Endothelial cell of umbilical vein (primary cell): ENCODE measurements around the gene BEND2. TPM values are rescaled to one million over a fixed set of nuclear protein-coding genes. Genes with fewer than 3 reads are reported as not detected.

ENCODE experiments used
- BruUV-seq: library from RNA; stranded (reverse); fragments of 400-500 nt; replicated peaks from 2 replicates; lab custom pipeline; 2021; lab: Mats Ljungman, UMichigan
- CTCF ChIA-PET: fragments of 300-600, 350-600 bp; sonication (Branson Sonifier 250); formaldehyde crosslinking; loops from one replicate; lab custom pipeline; 2021; ENCODE audit warnings: antibody characterized with exemption, inconsistent platforms; lab: Charles Lee
- POLR2A ChIA-PET: fragments of 300-600, 350-600 bp; sonication (Branson Sonifier 250); formaldehyde crosslinking; loops from one replicate; lab custom pipeline; 2021; ENCODE audit warnings: antibody characterized with exemption, inconsistent platforms; lab: Charles Lee
- DNase-seq: peaks from one replicate; pipeline ENCODE4 v3.0.0-alpha.2; 2011; ENCODE audit warnings: low read depth, low spot score
- FAIRE-seq: peaks from 2 replicates; lab custom pipeline; 2011; peaks lifted over from hg19 to GRCh38; lab: Jason Lieb, UNC
- H2AFZ ChIP-seq: 2 replicates; pipeline ENCODE4 v1.6.0; 2012; ENCODE audit warnings: low read depth, low read length, control low read depth, inconsistent platforms
- H3K27ac ChIP-seq: 2 replicates; pipeline ENCODE4 v1.5.1; 2011; ENCODE audit warnings: low read depth, mild to moderate bottlenecking, control low read depth, low read length, moderate library complexity; ENCODE audit not compliant: insufficient read depth
- H3K27me3 ChIP-seq, 2 experiments: 2 replicates each; pipeline versions ENCODE4 v1.6.0 to v1.6.1; 2011; ENCODE audit warnings: low read length in 2 of 2, mixed read lengths in 1 of 2; ENCODE audit not compliant: control insufficient read depth in 2 of 2, insufficient read depth in 2 of 2
- H3K36me3 ChIP-seq, 2 experiments: 2 replicates in 1 of 2; 3 replicates in 1 of 2; pipeline ENCODE4 v1.5.1; 2011; ENCODE audit warnings: low read length in 2 of 2, mild to moderate bottlenecking in 1 of 2, moderate library complexity in 1 of 2; ENCODE audit not compliant: control insufficient read depth in 2 of 2, insufficient read depth in 2 of 2; ENCODE audit errors: extremely low read depth in 1 of 2
- H3K4me1 ChIP-seq: 3 replicates; pipeline ENCODE4 v1.5.1; 2011; ENCODE audit warnings: mild to moderate bottlenecking, low read length; ENCODE audit not compliant: control insufficient read depth, insufficient read depth; ENCODE audit errors: extremely low read depth
- H3K4me2 ChIP-seq: 2 replicates; pipeline ENCODE4 v1.6.1; 2011; ENCODE audit warnings: low read length, control low read depth, mixed read lengths; ENCODE audit not compliant: insufficient read depth
- H3K4me3 ChIP-seq, 3 experiments: fragments of 200-600 bp in 1 of 3; sonication (generic), shearing (Covaris generic) in 1 of 3; replicated peaks in 1 of 3; 2 replicates each; pipeline ENCODE4 v1.5.1; 2011 to 2016; ENCODE audit warnings: control low read depth in 3 of 3, low read length in 3 of 3, mild to moderate bottlenecking in 2 of 3, inconsistent platforms in 1 of 3, low read depth in 1 of 3, moderate library complexity in 1 of 3; ENCODE audit not compliant: insufficient read depth in 1 of 3
- H3K79me2 ChIP-seq: 2 replicates; pipeline ENCODE4 v1.6.0; 2012; ENCODE audit warnings: low read length, inconsistent platforms; ENCODE audit not compliant: control insufficient read depth, insufficient read depth
- H3K9ac ChIP-seq: replicated peaks from 2 replicates; pipeline ENCODE3; 2011; ENCODE audit warnings: low read length, control low read depth; ENCODE audit not compliant: insufficient read depth; ENCODE audit errors: extremely low read depth
- H3K9me1 ChIP-seq: replicated peaks from 3 replicates; pipeline ENCODE4 v1.6.0; 2011; ENCODE audit warnings: mild to moderate bottlenecking, low read length; ENCODE audit not compliant: control insufficient read depth, insufficient read depth; ENCODE audit errors: extremely low read depth
- H3K9me3 ChIP-seq: replicated peaks from 2 replicates; pipeline ENCODE4 v1.5.1; 2012; ENCODE audit warnings: low read length, inconsistent platforms; ENCODE audit not compliant: control insufficient read depth, insufficient read depth
- H4K20me1 ChIP-seq: replicated peaks from 2 replicates; pipeline ENCODE3; 2011; ENCODE audit warnings: mild to moderate bottlenecking, low read length; ENCODE audit not compliant: control insufficient read depth, insufficient read depth; ENCODE audit errors: extremely low read depth
- EZH2 ChIP-seq: IDR thresholded peaks from 2 replicates; pipeline ENCODE4 v1.6.1; 2012; ENCODE audit warnings: borderline replicate concordance, low read depth, mild to moderate bottlenecking, moderate library complexity, low read length, inconsistent platforms; ENCODE audit not compliant: severe bottlenecking
- FOS ChIP-seq: IDR thresholded peaks from 2 replicates; pipeline ENCODE4 v1.6.1; 2011; ENCODE audit warnings: mild to moderate bottlenecking, low read length, moderate library complexity, borderline replicate concordance; ENCODE audit not compliant: insufficient read depth
- GATA2 ChIP-seq: IDR thresholded peaks from 2 replicates; pipeline ENCODE4 v1.7.0; 2011; ENCODE audit warnings: low read depth, mild to moderate bottlenecking, moderate library complexity, mixed read lengths, low read length; ENCODE audit not compliant: insufficient read length, insufficient read depth
- JUN ChIP-seq: IDR thresholded peaks from 2 replicates; pipeline ENCODE4 v1.6.1; 2011; ENCODE audit warnings: borderline replicate concordance, low read depth; ENCODE audit not compliant: insufficient read length, insufficient read depth
- MAX ChIP-seq: IDR thresholded peaks from 2 replicates; pipeline ENCODE4 v1.6.1; 2011; ENCODE audit not compliant: insufficient read depth, insufficient read length
- MYC ChIP-seq: IDR thresholded peaks from one replicate; pipeline ENCODE4 v1.6.1; 2011; ENCODE audit warnings: mild to moderate bottlenecking, low read depth, low read length
- POLR2A ChIP-seq: IDR thresholded peaks from 2 replicates; pipeline ENCODE4 v1.6.1; 2012; ENCODE audit warnings: low read depth, mild to moderate bottlenecking, control low read depth, low read length
- POLR2AphosphoS5 ChIP-seq: IDR thresholded peaks from 2 replicates; pipeline ENCODE4 v1.6.1; 2012; ENCODE audit warnings: low read depth, mild to moderate bottlenecking, control low read depth, low read length, moderate library complexity; ENCODE audit not compliant: insufficient read depth
- dilution Hi-C: fragments of 300-500 bp; cut with MboI; formaldehyde crosslinking; loops from one replicate; pipeline ENCODE4 v1.15.0; 2019; ENCODE audit warnings: low sequenced_read_pairs; ENCODE audit not compliant: extremely low pct_ligation_motif_present
- intact Hi-C: fragments of 100-400 bp; cut with micrococcal nuclease; formaldehyde crosslinking; loops from one replicate; pipeline ENCODE4 v1.10.0; 2022
- polyA plus RNA-seq, 4 experiments: library from polyadenylated mRNA; depleted of rRNA in 3 of 4; stranded (reverse) in 3 of 4; unstranded in 1 of 4; fragments of >200 nt; gene quantifications; 2 replicates each; pipeline versions ENCODE4 v1.2.1 to v1.2.3, GENCODE V29; 2011 to 2012; ENCODE audit warnings: missing spikeins in 1 of 4
- total RNA-seq: library from RNA; stranded (reverse); gene quantifications from 2 replicates; pipeline ENCODE4 v1.2.3, GENCODE V29; 2021
- TF ChIP-seq, protein P1 (sequence below), 2 donors: IDR thresholded peaks; 1 replicate in 1 of 2; 2 replicates in 1 of 2; pipeline ENCODE4 v1.5.1; 2011; ENCODE audit warnings: low read length in 2 of 2, mild to moderate bottlenecking in 2 of 2, moderate library complexity in 2 of 2, control low read depth in 1 of 2, inconsistent platforms in 1 of 2, low read depth in 1 of 2; ENCODE audit not compliant: insufficient read depth in 1 of 2; ENCODE audit errors: extremely low read depth in 1 of 2

BEND2 gene
- total and polyA plus RNA-seq, 2 donors (not counting 3 experiments of a cell fraction or from before 2014, with no cell fraction given): not detected

- Histone ChIP-seq H4K20me1 (no peaks in the 10 kb centered on the region), H3K4me2 (no peak overlapping the region), H3K9ac (no peak overlapping the region), H3K27me3 (no peaks in the 10 kb centered on the region), H2AFZ (no peak overlapping the region), H3K4me3 (no peak overlapping the region), H3K27ac (no peak overlapping the region), H3K79me2 (no peaks in the 10 kb centered on the region), H3K4me1 (no peaks in the 10 kb centered on the region), H3K9me3 (no peaks in the 10 kb centered on the region), H3K36me3 (no peaks in the 10 kb centered on the region), H3K9me1 (no peaks in the 10 kb centered on the region)
- CTCF ChIA-PET: no interaction called here
- dilution Hi-C loops: no loop called here
- FAIRE-seq (no peak), DNase-seq (no peak)
- POLR2A ChIA-PET: no interaction called here
- intact Hi-C loops: no loop called here
- TF ChIP-seq GATA2 (no peak), POLR2A (no peak), JUN (no peak), MYC (no peak), EZH2 (no peak), FOS (no peak), MAX (no peak), POLR2AphosphoS5 (no peak)
- TF ChIP-seq, protein P1, sequence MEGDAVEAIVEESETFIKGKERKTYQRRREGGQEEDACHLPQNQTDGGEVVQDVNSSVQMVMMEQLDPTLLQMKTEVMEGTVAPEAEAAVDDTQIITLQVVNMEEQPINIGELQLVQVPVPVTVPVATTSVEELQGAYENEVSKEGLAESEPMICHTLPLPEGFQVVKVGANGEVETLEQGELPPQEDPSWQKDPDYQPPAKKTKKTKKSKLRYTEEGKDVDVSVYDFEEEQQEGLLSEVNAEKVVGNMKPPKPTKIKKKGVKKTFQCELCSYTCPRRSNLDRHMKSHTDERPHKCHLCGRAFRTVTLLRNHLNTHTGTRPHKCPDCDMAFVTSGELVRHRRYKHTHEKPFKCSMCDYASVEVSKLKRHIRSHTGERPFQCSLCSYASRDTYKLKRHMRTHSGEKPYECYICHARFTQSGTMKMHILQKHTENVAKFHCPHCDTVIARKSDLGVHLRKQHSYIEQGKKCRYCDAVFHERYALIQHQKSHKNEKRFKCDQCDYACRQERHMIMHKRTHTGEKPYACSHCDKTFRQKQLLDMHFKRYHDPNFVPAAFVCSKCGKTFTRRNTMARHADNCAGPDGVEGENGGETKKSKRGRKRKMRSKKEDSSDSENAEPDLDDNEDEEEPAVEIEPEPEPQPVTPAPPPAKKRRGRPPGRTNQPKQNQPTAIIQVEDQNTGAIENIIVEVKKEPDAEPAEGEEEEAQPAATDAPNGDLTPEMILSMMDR (IDR thresholded peaks at IDR 0.05; ENCODE audit: extremely low read depth in 1 of 2, insufficient read depth in 1 of 2, low read depth in 1 of 2, low read length in 2 of 2): no peak
- no TSS peak for BruUV-seq
Observed at GRCh38 chrX:18174971-18175370, 45.7 kb downstream of the BEND2 start.
